Testis (tissue), 3 donors: ENCODE data around the gene DMTF1. TPM values are rescaled to one million over a fixed set of nuclear protein-coding genes. Genes with fewer than 3 reads are reported as not detected.

Experiments used
- DNase-seq: peaks from one replicate; pipeline ENCODE4 v3.0.0-alpha.2; 2019
- H3K27ac ChIP-seq, 2 donors: fragments of 200-600 bp; sonication (generic); one replicate each; pipeline ENCODE4 v1.5.1; 2019
- H3K27me3 ChIP-seq: fragments of 200-600 bp; sonication (generic); one replicate; pipeline ENCODE4 v1.5.1; 2019
- H3K36me3 ChIP-seq: fragments of 200-600 bp; sonication (generic); one replicate; pipeline ENCODE4 v1.5.1; 2017; ENCODE audit warnings: low read depth; ENCODE audit errors: missing control alignments
- H3K4me1 ChIP-seq: fragments of 200-600 bp; sonication (generic); one replicate; pipeline ENCODE4 v1.5.1; 2019
- H3K4me3 ChIP-seq, 2 donors: fragments of 200-600 bp; sonication (generic); one replicate each; pipeline ENCODE4 v1.5.1; 2017 to 2019
- H3K9me3 ChIP-seq: fragments of 200-600 bp; sonication (generic); one replicate; pipeline ENCODE4 v1.5.1; 2017
- CTCF ChIP-seq, 3 experiments: fragments of 450-650 bp in 2 of 3; fragments of 200-600 bp in 1 of 3; sonication (generic) in 1 of 3; IDR thresholded peaks; one replicate each; pipeline ENCODE4 v1.5.1; 2016 to 2019; ENCODE audit warnings: antibody characterized with exemption in 3 of 3, mild to moderate bottlenecking in 2 of 3, moderate library complexity in 1 of 3
- POLR2A ChIP-seq: fragments of 450-650 bp; IDR thresholded peaks from one replicate; pipeline ENCODE4 v1.6.1; 2017; ENCODE audit warnings: antibody characterized with exemption, mild to moderate bottlenecking, moderate library complexity
- WGBS, 2 donors: methylation state at CpG; one replicate each; pipeline ENCODE4 v1.1.5; 2018; 5-methylcytosine and 5-hydroxymethylcytosine counted together
- intact Hi-C: fragments of 100-400 bp; cut with DNase I; formaldehyde crosslinking; loops from one replicate; pipeline ENCODE4 v1.15.1; 2023; ENCODE audit warnings: low total_unique reads
- polyA plus RNA-seq: library from polyadenylated mRNA; stranded (reverse); fragments of 350-450 nt; fragmentation: Illumina TruSeq; extraction: RNeasy Lipid Tissue Mini Kit (QIAGEN cat#74804); gene quantifications from one replicate; pipeline ENCODE4 v1.2.3, GENCODE V29; 2014; ENCODE audit warnings: low read depth, low replicate concordance; ENCODE audit not compliant: insufficient read depth
- total RNA-seq, 2 donors: library from RNA; depleted of rRNA; stranded (reverse); fragments of >200 nt; gene quantifications; one replicate each; pipeline ENCODE4 v1.2.3, GENCODE V29; 2016

The DMTF1 gene
- total and polyA plus RNA-seq, 3 donors from 2014 or later = 118 to 196 (median 148) TPM

DNA sequence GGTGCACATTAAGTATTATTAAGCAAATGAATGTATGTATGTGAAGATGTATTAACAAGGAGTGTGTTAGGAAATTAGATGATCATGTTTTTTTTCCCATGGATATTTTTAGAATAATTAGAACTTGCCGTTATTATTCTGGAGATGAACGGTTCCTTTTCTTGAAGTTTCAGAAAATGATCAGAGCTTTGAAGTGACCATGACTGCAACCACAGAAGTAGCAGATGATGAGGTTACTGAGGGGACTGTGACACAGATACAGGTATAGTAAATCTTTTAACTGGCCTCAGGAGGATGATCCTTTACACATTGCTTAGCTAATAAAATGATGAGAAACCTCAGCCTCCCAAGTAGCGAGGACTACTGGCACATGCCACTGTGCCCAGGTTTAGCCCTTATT is 18.6 kb downstream of the DMTF1 start:
- DNase-seq = no peak

GRCh38 chr7:87171282-87171934 is 19.2 kb downstream of the DMTF1 start:
- no peaks in the 10 kb centered on the region for H3K27me3 ChIP-seq
- no peaks in the 10 kb centered on the region for H3K4me1 ChIP-seq
- TF ChIP-seq CTCF (IDR thresholded peaks at IDR 0.05) (no peak), POLR2A (no peak)
- intact Hi-C loops = no loop called here
- no peaks in the 10 kb centered on the region for H3K36me3 ChIP-seq
- no peak for DNase-seq
- no peaks in the 10 kb centered on the region for H3K9me3 ChIP-seq
- H3K4me3 ChIP-seq = no peak overlapping the region
- H3K27ac ChIP-seq = no peak overlapping the region

More for the DNA sequence above, 18.6 kb downstream of the DMTF1 start:
- Histone ChIP-seq H3K4me3 (no peak overlapping the region), H3K36me3 (no peaks in the 10 kb centered on the region), H3K9me3 (no peaks in the 10 kb centered on the region), H3K27me3 (no peaks in the 10 kb centered on the region), H3K27ac (no peak overlapping the region), H3K4me1 (no peaks in the 10 kb centered on the region)
- WGBS, 2 donors = 88 to 91% methylated on average over 3 of the region's 3 CpGs
- intact Hi-C loops = no loop called here
- TF ChIP-seq CTCF (IDR thresholded peaks at IDR 0.05) = no peak
- TF ChIP-seq POLR2A = no peak

DNA sequence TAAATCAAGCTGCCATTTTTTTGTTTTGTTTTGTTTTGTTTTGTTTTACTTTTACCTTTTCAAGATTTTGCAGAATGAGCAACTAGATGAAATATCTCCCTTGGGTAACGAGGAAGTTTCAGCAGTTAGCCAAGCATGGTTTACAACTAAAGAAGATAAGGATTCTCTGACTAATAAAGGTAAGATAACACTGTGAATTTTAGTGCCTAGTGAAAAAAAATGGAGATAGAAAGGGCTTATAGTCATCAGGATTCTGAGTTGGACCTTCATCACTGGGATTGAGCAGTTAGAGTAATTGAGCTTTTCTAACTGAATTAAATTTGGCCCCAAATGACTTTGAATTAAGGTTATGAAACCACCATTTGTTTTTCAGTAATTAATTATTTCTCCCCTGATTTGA is 21.2 kb downstream of the DMTF1 start:
- no peak for TF ChIP-seq POLR2A
- TF ChIP-seq CTCF (IDR thresholded peaks at IDR 0.05) = no peak
- no peak overlapping the region for H3K4me3 ChIP-seq
- intact Hi-C loops = no loop called here
- no peaks in the 10 kb centered on the region for H3K36me3 ChIP-seq
- H3K4me1 ChIP-seq = no peaks in the 10 kb centered on the region
- WGBS, 2 donors = 90 to 95% methylated on average over 1 of the region's 1 CpG
- H3K9me3 ChIP-seq = no peaks in the 10 kb centered on the region
- H3K27me3 ChIP-seq = no peaks in the 10 kb centered on the region
- DNase-seq = no peak
- no peak overlapping the region for H3K27ac ChIP-seq

- Histone ChIP-seq H3K9me3 (no peaks in the 10 kb centered on the region), H3K36me3 (no peaks in the 10 kb centered on the region), H3K4me1 (no peaks in the 10 kb centered on the region), H3K27ac (no peak overlapping the region), H3K27me3 (no peaks in the 10 kb centered on the region), H3K4me3 (no peak overlapping the region)
- no peak for DNase-seq
- WGBS, 2 donors = 92 to 96% methylated on average over 4 of the region's 4 CpGs
- no peak for TF ChIP-seq CTCF (IDR thresholded peaks at IDR 0.05)
- no peak for TF ChIP-seq POLR2A
- intact Hi-C loops = no loop called here
Measured at GRCh38 chr7:87178320-87178719, 26.1 kb downstream of the DMTF1 start.

- TF ChIP-seq POLR2A = no peak
- no peak for TF ChIP-seq CTCF (IDR thresholded peaks at IDR 0.05)
- Histone ChIP-seq H3K4me3 (no peak overlapping the region), H3K9me3 (no peaks in the 10 kb centered on the region), H3K36me3 (no peaks in the 10 kb centered on the region), H3K27me3 (no peaks in the 10 kb centered on the region), H3K27ac (no peak overlapping the region), H3K4me1 (no peaks in the 10 kb centered on the region)
- WGBS, 2 donors = 98% methylated on average over 3 of the region's 3 CpGs
- intact Hi-C loops = no loop called here
- no peak for DNase-seq
Measured at GRCh38 chr7:87179180-87179579, 26.9 kb downstream of the DMTF1 start.
